HT-29 (cell line): Measurements from ENCODE around the gene GPR37L1. TPM values are rescaled to one million over a fixed set of nuclear protein-coding genes. Genes with fewer than 3 reads are reported as not detected.
"Not testable (repeated sequence)": the region's sequence is repeated elsewhere in the genome, so short reads cannot be mapped to it uniquely, and the experiment has no call there.

ENCODE experiments used
- DNase-seq: peaks from one replicate; pipeline ENCODE4 v3.0.0-alpha.2; 2015; ENCODE audit warnings: low spot score
- small RNA-seq: library from RNA; depleted of rRNA; stranded (forward); fragments of <200 nt; gene quantifications from one replicate; pipeline ENCODE3, GENCODE V24; 2014
- total RNA-seq: library from RNA; depleted of rRNA; stranded (reverse); fragments of >200 nt; shearing (Covaris generic); gene quantifications from 2 replicates; pipeline ENCODE4 v1.2.3, GENCODE V29; 2014; rRNA removed

The GPR37L1 gene
- total RNA-seq, 1 experiment from 2014 or later: 0.69 TPM

GRCh38 chr1:202167054-202167453 lies 44.3 kb downstream of the GPR37L1 start:
- not testable (repeated sequence) for DNase-seq

- DNase-seq: no peak
These were observed 45.1 kb downstream of the GPR37L1 start for GRCh38 chr1:202167708-202168415.

DNA sequence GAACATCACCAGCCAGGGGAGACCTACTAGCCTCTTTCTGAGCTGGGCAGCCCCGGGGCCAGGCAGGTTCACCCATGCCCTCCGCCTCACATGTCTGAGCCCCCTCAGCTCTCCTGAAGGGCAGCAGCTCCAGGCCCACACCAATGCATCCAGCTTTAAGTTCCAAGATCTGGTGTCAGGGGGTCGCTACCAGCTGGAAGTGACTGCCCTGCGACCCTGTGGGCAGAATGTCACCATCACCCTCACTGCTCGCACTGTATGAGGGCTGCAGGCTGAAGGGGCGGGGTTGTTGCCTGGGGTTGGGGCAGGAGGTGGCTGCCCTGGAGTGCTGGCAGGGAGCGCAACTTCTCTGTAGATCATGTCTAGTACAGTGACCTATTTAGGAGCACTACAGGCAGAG lies 46.1 kb downstream of the GPR37L1 start:
- DNase-seq: no peak

GRCh38 chr1:202170726-202171125 lies 48.0 kb downstream of the GPR37L1 start:
- no peak for DNase-seq

GRCh38 chr1:202171292-202172014 lies 48.7 kb downstream of the GPR37L1 start:
- no peak for DNase-seq

DNA sequence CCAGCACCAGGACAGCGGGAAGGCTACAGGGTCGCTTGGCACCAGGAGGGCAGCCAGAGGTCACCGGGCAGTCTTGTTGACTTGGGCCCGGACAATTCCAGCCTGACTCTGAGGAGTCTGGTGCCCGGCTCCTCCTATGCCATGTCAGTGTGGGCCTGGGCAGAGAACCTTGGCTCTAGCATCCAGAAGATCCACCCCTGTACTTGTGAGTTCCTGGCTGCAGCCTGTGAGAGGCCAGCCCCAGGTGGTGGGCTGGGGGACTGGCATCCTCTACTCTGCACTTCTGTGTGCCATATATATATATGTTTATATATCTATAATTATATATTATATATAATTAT lies 49.3 kb downstream of the GPR37L1 start:
- DNase-seq: no peak

DNA sequence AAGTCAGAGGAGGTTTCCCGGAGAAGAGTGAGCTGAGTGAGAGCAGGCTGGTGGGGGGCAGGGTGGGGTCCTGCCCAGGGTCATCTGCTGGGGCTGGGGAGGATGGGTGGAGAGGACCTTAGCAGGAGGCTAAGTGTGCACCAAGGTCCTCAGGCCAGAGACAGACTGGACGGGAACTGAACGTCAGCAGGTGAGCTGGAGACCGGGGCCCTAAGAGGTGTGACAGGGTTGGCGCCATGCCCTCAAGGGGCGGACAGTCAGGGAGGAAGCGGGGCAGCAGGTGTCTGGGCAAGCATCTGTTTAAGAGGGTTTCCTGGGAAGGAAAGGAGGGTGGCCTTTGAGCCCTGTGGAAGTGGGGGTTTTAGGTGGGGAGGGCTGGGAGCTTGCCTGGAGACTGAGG lies 51.3 kb downstream of the GPR37L1 start:
- DNase-seq: peak; percentile 30

DNA sequence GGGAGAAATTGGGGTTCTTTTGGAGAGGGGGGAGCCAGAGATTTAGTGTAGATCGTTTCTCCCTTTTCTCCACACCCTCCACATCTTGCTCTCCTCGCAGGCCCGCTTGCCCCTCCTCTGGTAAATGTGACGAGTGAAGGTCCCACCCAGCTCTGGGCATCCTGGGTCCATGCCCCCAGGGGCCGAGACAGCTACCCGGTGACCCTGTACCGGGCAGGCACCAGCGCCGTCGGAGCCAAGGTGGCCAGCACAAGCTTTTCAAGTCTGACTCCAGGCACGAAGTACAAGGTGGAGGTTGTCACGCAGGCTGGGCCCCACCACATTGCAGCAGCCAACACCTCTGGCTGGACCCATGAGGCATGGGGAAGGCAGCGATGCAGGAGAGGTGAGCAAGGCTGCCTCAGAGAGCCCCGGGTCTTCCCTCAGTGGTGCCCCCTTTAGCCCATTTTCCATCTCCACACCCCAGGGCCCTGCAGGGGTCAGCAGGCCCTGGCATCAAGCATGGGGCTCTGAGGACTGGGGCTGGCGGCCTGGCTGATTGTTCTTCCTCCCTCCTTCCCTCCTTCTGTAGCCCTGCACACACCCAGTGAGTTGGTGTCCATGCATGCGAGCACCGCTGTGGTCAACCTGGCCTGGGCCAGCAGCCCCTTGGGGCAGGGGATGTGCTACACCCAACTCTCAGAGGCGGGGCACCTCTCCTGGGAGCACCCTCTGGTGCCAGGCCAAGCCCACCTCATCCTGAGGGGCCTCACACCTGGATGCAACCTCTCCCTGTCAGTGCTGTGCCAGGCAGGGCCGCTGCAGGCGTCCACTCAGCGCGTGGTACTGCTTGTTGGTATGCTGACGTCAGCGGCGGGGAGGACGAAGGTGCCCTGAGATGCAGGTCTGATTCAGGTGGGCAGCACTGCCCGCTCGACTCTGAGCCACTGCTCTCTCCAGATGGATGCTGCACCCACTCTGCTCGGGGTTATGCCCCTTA lies 54.5 kb downstream of the GPR37L1 start:
- DNase-seq: no peak

DNA sequence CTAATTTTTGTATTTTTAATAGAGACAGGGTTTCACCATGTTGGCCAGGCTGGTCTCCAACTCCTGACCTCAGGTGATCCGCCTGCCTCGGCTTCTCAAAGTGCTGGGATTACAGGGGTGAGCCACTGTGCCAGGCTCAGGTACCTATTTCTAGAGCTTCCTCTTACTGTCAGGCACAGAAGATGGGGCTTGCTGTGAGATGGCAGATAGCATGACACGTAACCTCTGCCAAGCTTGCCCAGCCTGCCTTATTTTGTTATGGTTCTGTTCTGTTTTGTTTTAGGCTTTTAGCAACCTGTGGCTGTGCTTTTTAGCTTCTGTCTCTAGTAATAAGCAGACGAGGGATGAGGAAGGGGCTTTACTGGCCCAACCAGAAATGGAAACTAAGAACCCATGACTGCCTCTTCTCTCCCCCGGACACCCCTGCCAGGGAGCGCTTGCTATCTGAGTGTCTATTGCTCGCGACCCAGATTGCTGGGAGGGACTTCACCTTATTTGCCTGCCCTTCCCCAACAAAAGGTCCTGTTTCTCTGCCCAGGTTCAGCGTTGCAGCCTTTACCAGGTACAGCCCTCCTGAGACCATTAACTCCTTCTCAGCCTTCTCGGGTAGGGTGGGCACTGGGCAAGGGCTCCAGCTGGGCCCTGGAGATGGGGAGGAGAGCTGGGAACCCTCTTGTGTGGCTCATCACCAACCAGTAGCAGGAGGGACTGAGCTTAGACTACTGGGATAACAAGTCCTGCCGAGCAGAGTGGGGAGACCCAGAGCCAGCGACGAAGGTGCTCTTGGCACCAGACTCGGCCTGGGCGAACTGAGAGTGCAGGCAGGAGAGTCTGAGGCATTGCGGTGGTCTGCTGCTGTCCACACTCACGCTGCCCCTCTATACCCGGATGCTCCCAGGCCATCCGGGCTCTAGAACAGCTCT lies 57.4 kb downstream of the GPR37L1 start:
- no peak for DNase-seq

DNA sequence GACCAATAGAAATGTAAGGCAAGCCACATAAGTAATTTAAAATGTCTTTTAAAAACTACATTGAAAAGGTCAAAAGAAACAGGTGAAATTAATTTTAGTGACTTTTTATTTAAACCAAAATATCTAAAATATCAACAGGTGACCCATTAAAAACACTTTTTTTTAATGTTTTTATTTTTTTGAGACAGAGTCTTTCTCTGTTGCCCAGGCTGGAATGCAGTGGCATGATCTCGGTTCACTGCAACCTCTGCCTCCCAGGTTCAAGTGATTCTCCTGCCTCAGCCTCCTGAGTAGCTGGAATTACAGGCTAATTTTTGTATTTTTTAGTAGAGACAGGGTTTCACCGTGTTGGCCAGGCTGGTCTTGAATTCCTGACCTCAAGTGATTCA lies 58.0 kb downstream of the GPR37L1 start:
- DNase-seq: not testable (repeated sequence)

DNA sequence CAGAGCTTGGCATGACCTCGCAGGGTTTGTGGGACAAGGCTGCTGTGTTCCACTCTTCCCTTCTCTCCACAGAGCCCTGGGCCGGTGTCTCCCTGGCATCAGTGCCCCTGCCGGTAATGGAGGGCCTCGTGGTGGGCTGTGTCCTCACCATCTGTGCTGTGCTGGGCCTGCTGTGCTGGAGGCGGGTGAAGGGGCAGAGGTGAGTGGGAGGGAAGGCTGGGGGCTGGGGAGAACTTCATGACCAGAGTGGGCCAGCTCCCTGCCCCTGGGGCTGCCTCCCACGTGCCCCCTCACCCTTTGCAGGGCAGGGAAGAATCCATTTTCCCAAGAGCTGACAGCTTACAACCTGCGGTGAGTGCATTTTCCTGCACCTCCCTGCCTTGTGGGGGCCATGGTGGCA lies 58.9 kb downstream of the GPR37L1 start:
- DNase-seq: no peak

DNA sequence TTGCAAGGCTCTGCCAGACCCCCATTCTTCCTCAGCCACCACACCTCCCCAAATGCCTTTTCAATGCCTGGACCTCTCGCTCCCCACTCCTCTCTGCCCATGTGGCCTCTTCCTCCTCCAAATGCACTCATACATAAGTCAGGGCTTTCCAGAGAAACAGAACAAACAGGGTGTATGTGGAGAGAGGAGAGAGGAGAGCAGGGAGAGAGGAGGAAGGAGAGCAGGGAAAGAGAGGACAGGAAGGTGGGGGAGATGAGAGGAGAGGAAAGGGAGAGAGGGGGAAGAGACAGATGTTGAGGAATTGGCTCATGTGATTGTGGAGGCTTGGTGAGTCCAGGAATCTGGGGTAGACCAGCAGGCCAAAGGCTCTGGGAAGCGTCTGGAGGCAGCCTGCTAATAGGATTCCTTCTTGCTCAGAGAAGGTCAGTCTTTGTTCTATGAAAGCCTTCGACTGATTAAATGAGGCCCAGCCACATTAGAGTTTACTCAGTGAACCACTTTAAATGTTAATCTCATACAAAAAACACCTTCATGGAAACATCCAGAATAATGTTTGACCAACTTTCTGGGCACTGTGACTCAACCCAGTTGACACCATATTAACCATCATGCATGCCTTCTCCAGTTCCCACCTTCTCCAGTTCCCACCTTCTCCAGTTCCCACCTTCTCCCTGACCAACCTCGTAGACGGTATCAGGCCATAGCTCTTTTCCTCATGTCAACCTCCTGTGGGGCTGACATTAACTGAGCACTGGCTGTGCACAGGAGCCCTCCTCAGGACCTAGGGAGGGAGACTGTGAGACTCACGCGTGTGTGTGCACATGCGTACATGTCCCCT lies 59.5 kb downstream of the GPR37L1 start:
- no peak for DNase-seq

Small RNA genes lying within 50 kb of the gene (small RNA-seq; reads per million reads assigned to genes)
- gene CRIP1P3: not detected

Other genes starting within 250 kb of the GPR37L1 start
- gene SHISA4, start 234.0 kb upstream of the GPR37L1 start, total RNA-seq: 6.2 and 6.6 TPM in 2 replicates
- gene LMOD1, start 176.4 kb upstream of the GPR37L1 start, total RNA-seq: not detected in 2 replicates
- 39.2 and 39.9 TPM in 2 replicates for gene TIMM17A, start 167.4 kb upstream of the GPR37L1 start, total RNA-seq
- 131 and 140 TPM in 2 replicates for gene RNPEP, start 140.3 kb upstream of the GPR37L1 start, total RNA-seq
- 812 and 1,050 TPM in 2 replicates for gene ELF3, start 112.3 kb upstream of the GPR37L1 start, total RNA-seq
- 17.0 and 21.2 TPM in 2 replicates for gene ARL8A, start 21.8 kb downstream of the GPR37L1 start, total RNA-seq
- 16.3 and 16.8 TPM in 2 replicates for gene PTPN7, start 37.7 kb downstream of the GPR37L1 start, total RNA-seq
- 0.18 and 0.42 TPM in 2 replicates for gene LGR6, start 70.9 kb downstream of the GPR37L1 start, total RNA-seq
- 83.1 and 95.1 TPM in 2 replicates for gene UBE2T, start 219.0 kb downstream of the GPR37L1 start, total RNA-seq
- gene PPP1R12B, start 225.8 kb downstream of the GPR37L1 start, total RNA-seq: 13.7 and 18.7 TPM in 2 replicates